GM10248 (cell line): ENCODE measurements around the gene STK24.

Source experiments
- CTCF ChIA-PET: fragments of 300-600 bp; sonication (Branson Sonifier 250); formaldehyde crosslinking; extraction: SDS; loops from one replicate; lab custom pipeline; 2021; ENCODE audit warnings: antibody characterized with exemption; lab: Yijun Ruan, JAX
- POLR2A ChIA-PET: fragments of 350-650 bp; sonication (Branson Sonifier 250); formaldehyde crosslinking; extraction: SDS; loops from one replicate; lab custom pipeline; 2020; ENCODE audit warnings: antibody characterized with exemption; lab: Yijun Ruan, JAX
- DNase-seq: peaks from one replicate; pipeline ENCODE4 v3.0.0; 2012; ENCODE audit errors: extremely low spot score
- CTCF ChIP-seq: IDR thresholded peaks from 2 replicates; pipeline ENCODE4 v1.5.1; 2012; ENCODE audit warnings: mild to moderate bottlenecking, low read depth; ENCODE audit errors: extremely low read depth, missing control alignments, control extremely low read depth

STK24 gene

GRCh38 chr13:98541191-98541590, 35.7 kb downstream of the STK24 start:
- CTCF ChIA-PET, result interaction anchor here (1.1 to 4.8 kb wide), 9 partner anchors 8 to 112 kb away, joined by 3 to 28 read pairs (median 7); no protein-coding TSS in a partner anchor
- POLR2A ChIA-PET, result no interaction called here

GRCh38 chr13:98540476-98540875, 36.4 kb downstream of the STK24 start:
- POLR2A ChIA-PET, result no interaction called here
- TF ChIP-seq CTCF, result no peak
- no peak for DNase-seq
- CTCF ChIA-PET, result interaction anchor here (0.7 to 4.8 kb wide), 13 partner anchors 9 to 113 kb away, joined by 3 to 28 read pairs (median 5); no protein-coding TSS in a partner anchor

More at GRCh38 chr13:98541191-98541590, 35.7 kb downstream of the STK24 start:
- TF ChIP-seq CTCF, result no peak
- no peak for DNase-seq

GRCh38 chr13:98539666-98540065, 37.2 kb downstream of the STK24 start:
- TF ChIP-seq CTCF, result no peak
- ChIA-PET CTCF (interaction anchor here (0.7 to 4.8 kb wide), 8 partner anchors 9 to 114 kb away, joined by 3 to 28 read pairs (median 5); no protein-coding TSS in a partner anchor), POLR2A (no interaction called here)
- no peak for DNase-seq

GRCh38 chr13:98538876-98539275, 38.0 kb downstream of the STK24 start:
- POLR2A ChIA-PET, result no interaction called here
- no peak for DNase-seq
- CTCF ChIA-PET, result interaction anchor here (2.4 to 2.6 kb wide), 2 partner anchors 10 kb away, joined by 6 to 9 read pairs; no protein-coding TSS in a partner anchor
- no peak for TF ChIP-seq CTCF

- no peak for DNase-seq
- no peak for TF ChIP-seq CTCF
- ChIA-PET CTCF (interaction anchor here (1.3 to 3.0 kb wide), 5 partner anchors 8 to 33 kb away, joined by 4 to 9 read pairs (median 6); no protein-coding TSS in a partner anchor), POLR2A (no interaction called here)
Observed at GRCh38 chr13:98537740-98538139, 39.2 kb downstream of the STK24 start.

- no peak for DNase-seq
- ChIA-PET POLR2A (no interaction called here), CTCF (interaction anchor here (1.3 to 3.0 kb wide), 5 partner anchors 9 to 33 kb away, joined by 4 to 9 read pairs (median 6); no protein-coding TSS in a partner anchor)
- TF ChIP-seq CTCF, result no peak
Observed at GRCh38 chr13:98537306-98537705, 39.6 kb downstream of the STK24 start.

- DNase-seq, result no peak
- ChIA-PET POLR2A (no interaction called here), CTCF (interaction anchor here (1.3 to 3.0 kb wide), 4 partner anchors 9 to 32 kb away, joined by 4 to 9 read pairs (median 6); no protein-coding TSS in a partner anchor)
- TF ChIP-seq CTCF, result no peak
Observed at GRCh38 chr13:98536729-98537128, 40.2 kb downstream of the STK24 start.
